Skeletal muscle satellite cell (primary cell): ENCODE data around the gene PYGM.

ENCODE experiments used
- H3K27me3 ChIP-seq: 2 replicates; pipeline ENCODE4 v1.7.0; 2013; ENCODE audit warnings: low read length; ENCODE audit not compliant: control insufficient read depth, insufficient read depth
- H3K36me3 ChIP-seq: 2 replicates; pipeline ENCODE4 v1.7.0; 2013; ENCODE audit warnings: mild to moderate bottlenecking, control low read depth, low read length; ENCODE audit not compliant: insufficient read depth
- H3K4me1 ChIP-seq: 2 replicates; pipeline ENCODE4 v1.7.0; 2013; ENCODE audit warnings: low read length; ENCODE audit not compliant: control insufficient read depth, insufficient read depth
- H3K4me2 ChIP-seq: 2 replicates; pipeline ENCODE4 v1.7.0; 2013; ENCODE audit warnings: mild to moderate bottlenecking, low read length
- H3K4me3 ChIP-seq: 2 replicates; pipeline ENCODE4 v1.7.0; 2013; ENCODE audit warnings: low read length
- H3K9ac ChIP-seq: 2 replicates; pipeline ENCODE4 v1.7.0; 2013; ENCODE audit warnings: mild to moderate bottlenecking, low read depth, low read length, moderate library complexity
- H3K9me3 ChIP-seq: replicated peaks from 2 replicates; pipeline ENCODE4 v1.7.0; 2013; ENCODE audit warnings: mild to moderate bottlenecking, control low read depth, low read length

Gene PYGM

GRCh38 chr11:64799623-64800302 is 40.0 kb upstream of the PYGM start:
- Histone ChIP-seq H3K36me3 (peaks cover 8% of the 10 kb centered on the region), H3K4me3 (no peak overlapping the region), H3K4me2 (no peak overlapping the region), H3K9ac (no peak overlapping the region), H3K9me3 (no peaks in the 10 kb centered on the region), H3K27me3 (no peaks in the 10 kb centered on the region), H3K4me1 (peaks cover 8% of the 10 kb centered on the region)

GRCh38 chr11:64799256-64799622 is 39.5 kb upstream of the PYGM start:
- no peak overlapping the region for H3K9ac ChIP-seq
- H3K4me1 ChIP-seq, result peaks cover 7% of the 10 kb centered on the region
- H3K4me3 ChIP-seq, result no peak overlapping the region
- H3K4me2 ChIP-seq, result no peak overlapping the region
- H3K9me3 ChIP-seq, result no peaks in the 10 kb centered on the region
- H3K36me3 ChIP-seq, result peaks cover 3% of the 10 kb centered on the region
- no peaks in the 10 kb centered on the region for H3K27me3 ChIP-seq

GRCh38 chr11:64796757-64797541 is 37.2 kb upstream of the PYGM start:
- no peak overlapping the region for H3K9ac ChIP-seq
- H3K27me3 ChIP-seq, result no peaks in the 10 kb centered on the region
- no peaks in the 10 kb centered on the region for H3K4me1 ChIP-seq
- no peak overlapping the region for H3K4me3 ChIP-seq
- no peak overlapping the region for H3K4me2 ChIP-seq
- H3K36me3 ChIP-seq, result no peaks in the 10 kb centered on the region
- no peaks in the 10 kb centered on the region for H3K9me3 ChIP-seq

- Histone ChIP-seq H3K27me3 (no peaks in the 10 kb centered on the region), H3K4me3 (no peak overlapping the region), H3K36me3 (no peaks in the 10 kb centered on the region), H3K4me2 (no peak overlapping the region), H3K9ac (no peak overlapping the region), H3K9me3 (no peaks in the 10 kb centered on the region), H3K4me1 (no peaks in the 10 kb centered on the region)
Measured at GRCh38 chr11:64796047-64796756, 36.4 kb upstream of the PYGM start.

DNA sequence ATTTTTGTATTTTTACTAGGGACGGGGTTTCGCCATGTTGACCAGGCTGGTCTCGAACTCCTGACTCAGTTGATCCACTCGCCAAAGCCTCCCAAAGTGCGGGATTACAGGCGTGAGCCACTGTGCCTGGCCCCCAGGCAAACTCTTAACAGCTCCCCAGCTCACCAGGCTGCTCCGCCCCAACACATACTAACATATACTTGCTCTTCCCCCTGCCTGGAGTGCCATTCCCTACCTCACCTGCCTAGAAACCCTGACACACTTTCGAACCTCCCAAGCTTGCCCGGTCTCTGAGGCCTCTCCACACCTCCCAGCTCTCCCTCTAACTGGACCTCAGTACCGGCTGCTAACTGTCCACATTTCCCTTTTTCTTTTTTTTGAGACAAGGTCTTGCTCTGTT is 34.8 kb upstream of the PYGM start:
- Histone ChIP-seq H3K36me3 (no peaks in the 10 kb centered on the region), H3K9me3 (no peaks in the 10 kb centered on the region), H3K4me2 (no peak overlapping the region), H3K4me1 (no peaks in the 10 kb centered on the region), H3K9ac (no peak overlapping the region), H3K4me3 (no peak overlapping the region), H3K27me3 (no peaks in the 10 kb centered on the region)

GRCh38 chr11:64793271-64794160 is 33.7 kb upstream of the PYGM start:
- H3K4me1 ChIP-seq, result no peaks in the 10 kb centered on the region
- H3K4me3 ChIP-seq, result no peak overlapping the region
- no peak overlapping the region for H3K4me2 ChIP-seq
- no peaks in the 10 kb centered on the region for H3K36me3 ChIP-seq
- H3K9ac ChIP-seq, result no peak overlapping the region
- H3K9me3 ChIP-seq, result no peaks in the 10 kb centered on the region
- H3K27me3 ChIP-seq, result no peaks in the 10 kb centered on the region

DNA sequence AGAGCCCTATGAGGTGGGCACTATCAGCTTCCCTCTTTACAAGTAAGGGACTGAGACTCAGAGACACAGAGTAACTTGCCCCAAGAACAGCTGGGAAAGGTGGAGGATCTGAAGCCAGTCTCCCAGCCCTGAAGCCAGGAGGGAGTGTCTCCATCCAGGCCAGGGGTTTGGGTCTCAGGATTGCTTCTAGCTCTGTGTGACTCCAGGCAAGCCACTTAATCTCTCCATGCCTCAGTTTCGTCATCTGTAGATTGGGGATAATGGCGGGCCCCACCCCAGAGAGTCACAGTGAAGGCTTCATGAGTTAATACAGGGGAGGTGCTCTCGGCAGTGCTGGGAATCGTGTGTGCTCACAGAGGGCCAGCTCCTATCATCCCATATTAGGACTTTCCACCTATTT is 32.7 kb upstream of the PYGM start:
- Histone ChIP-seq H3K4me1 (no peaks in the 10 kb centered on the region), H3K36me3 (no peaks in the 10 kb centered on the region)

DNA sequence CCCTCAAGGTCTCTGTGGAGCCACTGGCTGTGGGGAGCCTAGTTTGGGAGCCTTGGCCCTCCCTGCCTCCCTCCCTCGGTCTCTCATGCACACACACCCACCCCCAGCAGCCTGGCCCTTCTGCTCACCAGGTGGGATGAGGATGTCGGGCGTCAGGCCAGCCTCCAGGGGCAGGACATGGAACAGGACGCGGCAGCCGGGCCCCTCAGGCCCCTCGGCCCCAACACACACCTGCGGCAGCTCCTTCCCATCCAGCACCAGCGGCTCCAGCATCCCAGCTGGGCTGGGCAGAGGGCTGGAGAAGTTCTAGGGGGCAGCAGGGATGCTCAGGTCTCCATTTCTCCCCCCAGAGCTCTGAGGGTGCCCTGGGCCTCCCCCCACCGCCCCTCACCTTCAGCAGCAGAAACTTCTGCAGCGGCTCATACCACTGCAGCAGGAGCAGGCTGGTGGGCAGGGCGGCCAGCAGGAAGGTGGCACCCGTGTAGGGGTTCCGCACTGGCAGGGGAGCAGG is 32.1 kb upstream of the PYGM start:
- no peak overlapping the region for H3K9ac ChIP-seq
- no peak overlapping the region for H3K4me3 ChIP-seq
- no peaks in the 10 kb centered on the region for H3K36me3 ChIP-seq
- H3K4me1 ChIP-seq, result no peaks in the 10 kb centered on the region
- H3K9me3 ChIP-seq, result no peaks in the 10 kb centered on the region
- no peaks in the 10 kb centered on the region for H3K27me3 ChIP-seq
- no peak overlapping the region for H3K4me2 ChIP-seq

More for the DNA sequence above, 32.7 kb upstream of the PYGM start:
- Histone ChIP-seq H3K9ac (no peak overlapping the region), H3K27me3 (no peaks in the 10 kb centered on the region), H3K9me3 (no peaks in the 10 kb centered on the region), H3K4me2 (no peak overlapping the region), H3K4me3 (no peak overlapping the region)

DNA sequence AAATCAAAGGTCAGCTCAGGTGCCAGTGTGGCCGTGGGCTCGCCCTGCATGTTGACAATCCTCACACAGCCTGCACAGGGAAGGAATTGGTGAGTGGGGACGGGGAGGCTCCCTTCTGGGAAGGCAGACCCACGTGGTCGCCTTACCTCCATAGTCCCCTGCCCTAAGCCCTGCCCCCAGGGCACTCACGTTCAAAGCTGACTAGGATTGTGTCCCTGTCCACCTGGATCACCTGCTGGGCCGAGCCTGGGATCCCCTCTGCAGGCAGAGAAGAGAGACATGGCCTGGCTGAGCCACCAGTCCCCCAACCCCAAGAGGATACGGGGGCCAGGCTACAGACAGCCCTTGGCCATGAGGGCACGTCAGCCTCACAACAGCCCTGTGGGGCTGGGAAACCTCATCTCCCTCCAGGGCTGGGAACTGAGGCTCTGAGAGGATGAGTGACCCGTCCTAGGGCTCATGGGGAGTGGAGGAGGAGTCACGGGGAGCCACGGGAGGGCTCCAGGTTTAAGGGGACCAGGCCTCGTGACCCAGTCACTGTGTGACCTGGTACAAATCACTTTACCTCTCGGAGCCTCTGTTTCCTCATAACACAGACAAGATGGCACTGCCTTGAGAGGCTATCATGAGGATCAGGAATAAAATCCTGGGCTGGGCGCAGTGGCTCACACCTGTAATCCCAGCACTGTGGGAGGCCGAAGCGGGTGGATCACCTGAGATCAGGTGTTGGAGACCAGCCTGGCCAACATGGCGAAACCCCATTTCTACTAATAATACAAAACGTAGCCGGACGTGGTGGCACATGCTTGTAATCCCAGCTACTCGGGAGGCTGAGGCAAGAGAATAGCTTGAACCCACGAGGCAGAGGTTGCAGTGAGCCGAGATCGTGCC is 30.7 kb upstream of the PYGM start:
- Histone ChIP-seq H3K36me3 (no peaks in the 10 kb centered on the region), H3K4me1 (no peaks in the 10 kb centered on the region), H3K4me2 (no peak overlapping the region), H3K9me3 (no peaks in the 10 kb centered on the region), H3K27me3 (no peaks in the 10 kb centered on the region), H3K4me3 (no peak overlapping the region), H3K9ac (no peak overlapping the region)

- no peaks in the 10 kb centered on the region for H3K27me3 ChIP-seq
- H3K9ac ChIP-seq, result no peak overlapping the region
- H3K4me2 ChIP-seq, result no peak overlapping the region
- H3K4me3 ChIP-seq, result no peak overlapping the region
- H3K9me3 ChIP-seq, result no peaks in the 10 kb centered on the region
- no peaks in the 10 kb centered on the region for H3K36me3 ChIP-seq
- no peaks in the 10 kb centered on the region for H3K4me1 ChIP-seq
Measured at GRCh38 chr11:64789331-64790204, 29.8 kb upstream of the PYGM start.
